ENCODE results near the gene TSSK1B.

GRCh38 chr5:113450929-113451328 is 16.1 kb upstream of the TSSK1B start:
- TF ChIP-seq, protein P1, sequence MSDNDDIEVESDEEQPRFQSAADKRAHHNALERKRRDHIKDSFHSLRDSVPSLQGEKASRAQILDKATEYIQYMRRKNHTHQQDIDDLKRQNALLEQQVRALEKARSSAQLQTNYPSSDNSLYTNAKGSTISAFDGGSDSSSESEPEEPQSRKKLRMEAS (IDR thresholded peaks at IDR 0.05; ENCODE audit: low read depth, low read length): no peak
- no peak for TF ChIP-seq CTCF (IDR thresholded peaks at IDR 0.05; ENCODE audit: low read depth, low read length)
- no peak for TF ChIP-seq POLR2A (IDR thresholded peaks at IDR 0.05; ENCODE audit: extremely low read depth, insufficient read length)

Measured in NB4 (cell line).